IMR-90 (cell line): ENCODE data around the gene RPS3.

Experiments used
- CTCF ChIP-seq: conservative IDR thresholded peaks from 2 replicates; pipeline ENCODE4 v1.5.1; 2012; ENCODE audit warnings: mild to moderate bottlenecking, low read depth, low read length, improper control_type of control experiment
- SMC3 ChIP-seq: fragments of 150-350 bp; IDR thresholded peaks from 2 replicates; pipeline ENCODE4 v1.6.1; 2016; ENCODE audit warnings: low read depth, mild to moderate bottlenecking, antibody characterized with exemption, low read length, moderate library complexity

- TF ChIP-seq CTCF = no peak
- no peak for TF ChIP-seq SMC3
Observed at GRCh38 chr11:75435571-75435925, 36.2 kb downstream of the RPS3 start.
